Stimulated activated naive CD4-positive, alpha-beta T cell (primary cell): ENCODE data around the gene ROPN1B.
"Not testable (repeated sequence)": the region's sequence is repeated elsewhere in the genome, so short reads cannot be mapped to it uniquely, and the experiment has no call there.

Source experiments
- DNase-seq, 6 experiments: peaks; one replicate each; lab custom pipeline; 2025; lab: John Stamatoyannopoulos, UW

Gene ROPN1B

DNA sequence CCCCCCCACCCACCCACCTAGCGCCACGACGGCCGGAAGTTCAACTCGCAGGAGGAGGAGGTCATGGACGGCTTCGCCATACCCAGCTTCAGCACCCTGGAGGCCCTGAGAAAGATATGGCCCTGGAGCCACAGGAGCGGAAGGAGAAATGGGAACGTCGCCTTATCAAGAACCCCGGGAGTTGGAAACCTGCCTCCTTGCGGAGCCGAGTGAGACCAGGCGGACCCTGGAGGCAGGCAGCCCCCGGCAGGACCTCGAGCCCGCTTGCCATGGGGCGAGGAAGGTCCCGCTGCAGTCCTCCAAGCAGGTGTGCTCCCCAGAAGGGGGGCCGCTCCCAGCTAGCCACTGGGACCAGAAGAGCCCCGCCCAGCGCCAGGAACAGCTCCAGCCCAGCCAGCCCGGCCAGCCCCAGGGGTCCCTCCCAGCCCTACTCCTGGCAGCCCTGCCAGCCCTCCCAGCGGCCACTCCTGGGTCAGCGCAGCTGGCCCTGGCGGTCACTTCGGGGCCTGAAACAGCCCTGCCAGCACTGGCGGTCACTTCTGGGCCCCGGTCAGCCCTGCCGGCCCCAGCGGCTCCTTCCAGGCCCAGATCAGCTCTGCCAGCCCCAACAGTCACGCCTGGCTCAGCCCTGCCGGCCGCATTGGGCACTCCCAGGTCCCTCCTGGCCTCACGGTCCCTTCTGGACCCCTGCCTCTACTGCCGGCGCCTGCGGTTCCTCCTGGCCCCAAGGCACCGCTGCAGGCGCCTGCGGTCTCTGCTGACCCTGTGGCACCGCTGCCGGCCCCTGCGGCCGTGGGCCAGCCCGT is 10.3 kb upstream of the ROPN1B start:
- DNase-seq, result no peak

GRCh38 chr3:125959317-125960065 is 9.5 kb upstream of the ROPN1B start:
- DNase-seq, result no peak

DNA sequence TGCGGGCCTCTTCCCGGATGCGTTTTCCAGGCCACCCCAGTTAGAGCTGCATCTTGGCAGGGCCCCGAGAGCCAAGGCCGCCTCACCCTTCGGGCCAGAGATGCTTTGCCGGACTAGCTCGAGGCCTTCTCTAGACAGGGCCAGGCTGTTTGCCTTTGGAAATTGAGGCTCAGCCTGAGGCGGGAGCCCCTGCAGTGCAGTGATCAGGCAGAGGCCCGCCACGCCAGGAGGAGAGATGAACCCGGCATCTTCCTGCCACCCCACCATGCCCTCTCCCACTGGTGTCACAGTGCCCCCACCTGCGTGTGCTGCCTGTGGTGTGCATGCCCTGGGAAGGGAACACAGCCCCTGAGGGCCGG is 8.9 kb upstream of the ROPN1B start:
- DNase-seq, result no peak

- DNase-seq, result no peak
Observed at GRCh38 chr3:125960456-125961288, 8.3 kb upstream of the ROPN1B start.

- DNase-seq, result no peak
Observed at GRCh38 chr3:125961289-125961589, 7.7 kb upstream of the ROPN1B start.

- DNase-seq, result not testable (repeated sequence)
Observed at GRCh38 chr3:125963834-125964233, 5.1 kb upstream of the ROPN1B start.

GRCh38 chr3:125965505-125965904 is 3.5 kb upstream of the ROPN1B start:
- DNase-seq, result no peak

DNA sequence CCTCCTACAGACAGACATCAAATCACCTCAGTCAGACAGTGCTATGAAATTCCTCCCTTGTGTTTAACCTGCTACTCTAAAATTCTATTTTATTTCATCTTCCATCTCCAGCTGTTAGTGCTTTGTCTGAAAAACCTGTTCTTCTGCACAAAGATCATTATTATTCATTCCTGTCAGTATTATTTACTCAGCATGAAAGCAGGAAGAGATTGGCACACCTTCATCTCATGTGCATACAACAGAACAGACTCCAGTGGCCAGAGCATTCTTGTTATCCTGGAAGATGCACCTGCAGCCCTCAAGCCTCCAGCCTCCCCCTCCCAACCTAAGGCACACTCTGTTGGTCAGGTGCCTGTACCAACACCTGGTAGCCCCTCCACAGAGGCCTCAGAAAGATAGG is 1.8 kb upstream of the ROPN1B start:
- DNase-seq, result no peak

GRCh38 chr3:125968121-125968520 is 857 bp upstream of the ROPN1B start:
- DNase-seq, result not testable (repeated sequence)

GRCh38 chr3:125971997-125972944 is 3.3 kb downstream of the ROPN1B start:
- DNase-seq, result peak in 5 of 6 experiments; percentile 4 to 68 (median 40)

- DNase-seq, result not testable (repeated sequence)
Observed at GRCh38 chr3:125975245-125976002, 6.4 kb downstream of the ROPN1B start.

DNA sequence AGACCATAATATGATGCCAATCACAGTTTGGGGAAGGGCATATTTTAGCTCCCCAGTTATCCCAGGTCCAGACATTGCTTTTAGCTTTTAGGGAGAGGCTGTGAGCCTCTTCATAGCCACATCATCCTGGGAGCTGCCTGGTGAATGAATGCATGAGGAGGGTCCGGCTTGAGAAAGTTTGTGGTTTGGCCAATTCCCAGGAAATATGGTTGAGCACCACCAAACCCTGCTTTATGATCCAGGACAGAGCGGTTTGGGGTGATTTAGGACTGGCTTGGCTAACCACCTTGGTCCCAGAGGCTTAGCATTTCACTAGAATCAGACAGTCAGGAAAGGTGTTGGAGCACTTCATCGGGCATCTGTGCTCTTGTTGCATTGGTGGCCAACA is 7.0 kb downstream of the ROPN1B start:
- DNase-seq, result not testable (repeated sequence)

- not testable (repeated sequence) for DNase-seq
Observed at GRCh38 chr3:125977104-125977503, 8.1 kb downstream of the ROPN1B start.

DNA sequence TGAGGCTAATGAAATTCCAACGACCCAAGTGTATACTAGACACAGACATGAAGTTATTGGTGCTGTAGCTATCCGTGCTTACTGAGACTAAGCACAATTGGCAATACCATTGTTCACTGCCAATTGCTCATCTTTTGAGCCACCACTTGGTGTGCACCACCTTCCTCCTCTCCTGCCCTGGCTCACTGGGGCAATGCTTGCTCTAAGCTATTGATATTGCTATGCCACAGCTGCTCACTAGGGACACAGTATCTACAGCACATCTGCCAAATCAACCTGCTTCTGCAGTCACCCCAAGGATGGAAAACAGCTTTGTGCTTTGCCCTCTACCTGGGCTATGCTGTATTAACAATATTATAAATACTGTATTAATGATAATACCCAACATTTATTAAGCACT is 16.0 kb downstream of the ROPN1B start:
- DNase-seq, result not testable (repeated sequence)

DNA sequence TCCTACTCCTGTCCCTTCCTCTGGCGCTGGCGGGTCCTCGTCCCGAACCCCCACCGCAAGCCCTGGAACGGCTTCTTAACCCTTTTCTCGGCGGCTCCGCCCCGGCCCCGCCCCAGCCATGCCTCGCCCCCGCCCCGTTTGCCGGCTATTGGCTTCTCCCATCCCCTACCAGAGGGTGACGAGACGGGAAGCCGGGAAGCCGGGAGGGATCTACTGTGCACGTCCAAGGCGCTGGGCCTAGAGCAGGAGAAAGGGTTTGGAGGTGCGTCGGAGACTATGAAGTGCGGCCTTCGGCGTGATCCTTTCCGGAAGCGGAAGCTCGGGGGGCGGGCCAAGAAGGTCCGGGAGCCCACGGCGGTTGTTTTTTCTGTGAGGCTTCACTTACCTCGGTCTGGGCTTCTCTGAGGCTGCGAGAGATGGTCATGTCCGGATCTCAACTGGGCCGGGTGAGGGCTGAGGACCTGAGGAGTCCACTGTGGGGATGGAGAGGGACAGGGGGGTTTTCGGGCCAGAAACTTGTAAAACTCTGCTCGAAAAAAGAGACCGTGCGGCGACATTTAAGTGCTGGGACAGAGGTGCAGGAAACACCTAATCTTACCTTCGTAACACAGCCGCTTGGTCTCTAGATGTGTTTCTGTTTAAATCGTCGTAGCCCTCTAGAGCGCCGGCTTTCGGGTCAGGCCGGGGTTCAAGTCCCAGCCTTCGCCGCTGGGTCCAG is 21.4 kb downstream of the ROPN1B start:
- peak in 5 of 6 experiments; percentile 51 to 81 (median 57) for DNase-seq

GRCh38 chr3:125996751-125997150 is 27.8 kb downstream of the ROPN1B start:
- DNase-seq, result not testable (repeated sequence)

DNA sequence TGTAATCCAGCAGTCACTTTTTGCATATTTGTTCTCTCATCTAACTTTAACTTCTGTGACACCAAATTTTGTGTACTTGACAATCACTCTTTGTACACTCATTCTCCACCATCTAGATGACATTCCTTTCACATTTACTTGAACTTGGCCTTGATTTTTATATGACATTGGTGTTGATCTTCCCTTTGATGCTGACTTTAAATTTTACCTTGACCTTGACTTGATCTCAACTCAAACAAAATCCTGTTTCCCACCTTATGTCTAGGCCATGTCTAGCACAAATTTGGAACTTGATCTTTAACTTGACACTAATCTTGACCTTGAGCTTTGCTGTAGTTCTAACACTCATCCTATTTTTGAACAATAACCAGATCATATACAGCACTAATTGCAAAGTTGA is 33.2 kb downstream of the ROPN1B start:
- no peak for DNase-seq

- no peak for DNase-seq
Observed at GRCh38 chr3:126003447-126004190, 34.6 kb downstream of the ROPN1B start.

DNA sequence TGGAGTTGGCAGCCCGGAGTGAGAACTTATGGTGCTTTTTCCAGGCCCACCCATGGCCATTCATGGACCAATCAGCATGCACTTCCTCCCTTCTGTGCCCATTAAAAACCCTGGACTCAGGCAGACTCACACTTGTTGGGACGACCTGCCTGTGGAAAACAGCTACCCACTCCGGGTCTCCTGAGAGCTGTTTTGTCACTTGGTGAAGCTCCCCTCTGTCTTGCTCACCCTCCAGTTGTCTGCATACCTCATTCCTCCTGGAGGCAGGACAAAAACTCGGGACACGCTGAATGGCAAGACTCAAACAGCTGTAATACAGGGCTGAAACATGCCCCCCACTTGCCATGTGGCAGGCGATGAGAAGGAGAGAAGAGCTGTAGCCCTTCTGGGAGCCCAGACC is 35.2 kb downstream of the ROPN1B start:
- no peak for DNase-seq
